Measurements from ENCODE around the gene ACTG1.

Gene ACTG1

DNA sequence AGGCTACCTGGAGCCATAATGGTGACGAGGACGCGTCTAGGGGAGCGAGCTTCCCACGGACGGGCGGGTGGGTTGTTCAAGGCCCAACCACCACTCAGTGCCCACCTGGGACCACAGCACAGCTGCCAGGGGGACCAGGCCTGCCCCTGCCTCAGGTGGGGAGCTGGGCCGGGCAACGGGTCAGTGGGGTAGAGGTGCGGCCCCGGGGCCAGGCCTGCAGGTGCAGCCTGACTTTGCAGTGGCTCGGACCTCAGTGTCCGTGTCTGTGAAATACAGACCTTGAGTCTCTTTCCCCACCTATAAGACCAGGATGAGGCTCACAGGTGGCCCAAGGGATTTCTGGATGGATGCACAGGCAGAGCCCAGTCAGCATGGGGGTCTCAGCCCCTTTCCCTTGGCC is 43.3 kb downstream of the ACTG1 start:
- H3K9me3 ChIP-seq, result no peaks in the 10 kb centered on the region
- peak overlapping the region; percentile 34; the same call in 1 of the 2 replicates for H3K9ac ChIP-seq
- H4K20me1 ChIP-seq, result peaks cover 47% of the 10 kb centered on the region
- peaks cover 39% of the 10 kb centered on the region for H3K36me3 ChIP-seq
- peak overlapping the region; percentile 63 for H3K27ac ChIP-seq
- no peaks in the 10 kb centered on the region for H3K27me3 ChIP-seq
- H3K4me2 ChIP-seq, result peak overlapping the region; percentile 58
- H3K4me1 ChIP-seq, result peaks cover 100% of the 10 kb centered on the region
- no peak overlapping the region for H3K4me3 ChIP-seq
- TF ChIP-seq Cebpa-rat (IDR thresholded peaks at IDR 0.05), result no peak

GRCh38 chr17:81468770-81469121 is 43.9 kb downstream of the ACTG1 start:
- Histone ChIP-seq H3K9me3 (no peaks in the 10 kb centered on the region), H3K36me3 (peaks cover 44% of the 10 kb centered on the region), H3K27ac (peak overlapping the region; percentile 58), H3K4me3 (no peak overlapping the region), H3K27me3 (no peaks in the 10 kb centered on the region), H3K4me1 (peaks cover 100% of the 10 kb centered on the region), H4K20me1 (peaks cover 52% of the 10 kb centered on the region), H3K9ac (0 out of 2 replicates have a peak overlapping the region, but pooled peaks have one; percentile 46), H3K4me2 (peak overlapping the region; percentile 58)
- TF ChIP-seq Cebpa-rat (IDR thresholded peaks at IDR 0.05), result no peak

DNA sequence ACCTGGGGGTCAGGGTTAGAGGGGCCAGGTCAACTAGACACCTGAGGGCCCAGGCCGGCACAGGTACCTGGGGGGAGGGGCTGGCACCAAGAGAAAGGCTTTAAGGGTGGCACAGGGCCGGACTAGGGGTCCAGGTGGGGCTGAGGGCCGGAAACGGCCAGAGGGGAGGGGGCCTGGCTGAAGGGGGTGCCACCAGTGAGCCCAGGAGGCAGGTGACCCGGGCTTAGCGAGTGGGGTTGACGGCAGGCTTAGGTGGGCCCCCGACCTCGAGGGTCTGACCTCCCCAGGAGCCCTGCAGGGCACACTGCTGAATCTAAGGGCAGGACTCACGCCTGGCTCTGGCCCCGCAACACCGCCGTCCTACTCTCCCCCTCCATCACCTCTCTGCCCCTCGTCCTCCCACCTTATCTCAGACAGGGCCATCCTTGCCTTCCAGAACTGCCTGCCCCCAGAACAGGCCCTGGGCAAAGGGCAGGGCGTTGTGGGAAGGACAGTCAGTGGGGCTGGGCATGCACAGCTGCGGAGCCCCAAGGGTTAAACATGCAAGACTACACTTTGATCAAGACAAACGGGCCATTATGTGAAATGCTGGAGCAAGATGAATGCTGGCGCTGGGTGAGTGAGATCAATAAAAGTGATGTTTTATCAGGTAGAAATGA is 44.4 kb downstream of the ACTG1 start:
- Histone ChIP-seq H3K9ac (peak overlapping the region; percentile 46; the same call in 1 of the 2 replicates), H3K36me3 (peaks cover 50% of the 10 kb centered on the region), H3K27ac (peak overlapping the region; percentile 71), H3K4me3 (no peak overlapping the region), H3K9me3 (no peaks in the 10 kb centered on the region), H3K4me2 (peak overlapping the region; percentile 58), H3K27me3 (no peaks in the 10 kb centered on the region), H3K4me1 (peaks cover 100% of the 10 kb centered on the region), H4K20me1 (peaks cover 57% of the 10 kb centered on the region)
- TF ChIP-seq Cebpa-rat (IDR thresholded peaks at IDR 0.05), result no peak

DNA sequence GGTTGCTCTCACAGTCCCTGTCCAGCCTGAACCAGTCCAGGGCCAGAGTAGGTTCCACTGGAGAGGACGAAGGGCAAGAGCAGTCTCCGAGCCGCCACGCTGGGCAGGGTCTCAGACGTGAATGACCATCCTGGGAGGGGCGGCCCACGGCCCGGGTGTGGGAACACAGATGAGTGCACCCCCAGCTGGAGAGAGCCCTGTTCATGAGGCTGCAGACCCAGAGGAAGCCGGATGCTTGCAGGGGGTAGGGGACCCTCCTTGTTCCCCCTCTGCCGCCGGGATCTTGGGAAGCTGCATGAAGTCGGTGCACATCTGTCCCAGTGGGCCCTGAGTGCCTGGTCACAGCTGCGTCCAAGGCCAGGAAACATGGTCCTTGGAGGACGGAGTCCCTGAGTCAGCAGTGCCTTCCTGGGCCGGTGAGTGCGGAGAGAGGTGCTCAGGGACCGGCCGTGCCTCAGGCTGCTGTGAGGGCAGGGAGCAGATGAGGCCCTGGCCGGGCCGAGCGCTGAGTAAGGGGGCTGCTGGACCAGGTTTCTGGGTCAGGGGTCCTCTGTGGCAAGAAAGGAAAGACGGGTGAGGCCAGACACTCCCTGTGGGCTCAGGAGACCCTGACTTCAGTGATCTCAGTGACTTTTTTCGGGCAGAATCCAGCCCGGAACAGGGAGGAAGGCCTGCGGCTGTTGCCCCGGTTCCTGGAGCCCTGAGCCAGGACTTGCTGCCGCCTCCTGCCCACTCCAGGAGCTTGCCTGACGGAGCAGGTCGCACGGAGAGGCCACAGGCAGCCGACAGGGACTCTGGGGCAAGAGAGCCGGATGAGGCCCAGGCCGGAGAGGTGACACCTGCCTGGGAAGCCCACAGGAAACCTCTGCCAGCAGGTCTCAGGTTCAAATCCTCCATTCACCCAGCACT is 45.8 kb downstream of the ACTG1 start:
- Histone ChIP-seq H3K36me3 (peaks cover 64% of the 10 kb centered on the region), H3K9me3 (no peaks in the 10 kb centered on the region), H4K20me1 (peaks cover 71% of the 10 kb centered on the region), H3K4me1 (peaks cover 100% of the 10 kb centered on the region), H3K4me3 (no peak overlapping the region), H3K27ac (peak overlapping the region; percentile 71), H3K9ac (peak overlapping the region; percentile 46), H3K4me2 (peak overlapping the region; percentile 58), H3K27me3 (no peaks in the 10 kb centered on the region)
- TF ChIP-seq Cebpa-rat (IDR thresholded peaks at IDR 0.05), result no peak

- no peak for TF ChIP-seq Cebpa-rat (IDR thresholded peaks at IDR 0.05)
Observed at GRCh38 chr17:81465910-81466309, 46.7 kb downstream of the ACTG1 start.

DNA sequence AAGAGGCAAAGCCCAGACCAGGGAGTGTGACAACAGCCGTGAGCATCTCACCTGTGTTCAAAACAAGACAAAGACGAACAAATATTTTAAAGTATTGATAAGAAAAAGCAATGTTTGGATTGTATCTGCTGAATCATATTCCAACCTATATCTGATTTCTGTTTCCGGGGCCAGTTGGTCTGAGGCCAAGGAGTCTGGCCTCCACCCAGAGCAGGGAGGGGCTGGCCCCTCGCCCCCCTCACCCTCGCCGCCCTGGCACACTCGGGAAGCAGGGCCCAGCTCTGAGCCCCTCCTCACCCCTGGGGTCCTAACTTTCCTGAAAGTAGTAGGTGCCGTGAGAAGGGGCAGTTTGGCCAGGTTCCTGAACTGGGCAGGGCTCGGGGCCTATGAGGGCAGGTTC is 48.0 kb downstream of the ACTG1 start:
- Histone ChIP-seq H4K20me1 (peaks cover 93% of the 10 kb centered on the region), H3K9ac (0 out of 2 replicates have a peak overlapping the region, but pooled peaks have one; percentile 19), H3K4me1 (peaks cover 97% of the 10 kb centered on the region), H3K4me2 (peak overlapping the region; percentile 58), H3K9me3 (no peaks in the 10 kb centered on the region), H3K4me3 (no peak overlapping the region), H3K27ac (peak overlapping the region; percentile 62; the same call in 1 of the 2 replicates), H3K36me3 (peaks cover 86% of the 10 kb centered on the region), H3K27me3 (no peaks in the 10 kb centered on the region)
- TF ChIP-seq Cebpa-rat (IDR thresholded peaks at IDR 0.05), result no peak

More at GRCh38 chr17:81465910-81466309, 46.7 kb downstream of the ACTG1 start:
- Histone ChIP-seq H3K4me3 (no peak overlapping the region), H3K9me3 (no peaks in the 10 kb centered on the region), H3K27ac (no peak overlapping the region), H3K36me3 (peaks cover 73% of the 10 kb centered on the region), H3K27me3 (no peaks in the 10 kb centered on the region), H4K20me1 (peaks cover 80% of the 10 kb centered on the region), H3K9ac (no peak overlapping the region), H3K4me1 (peaks cover 97% of the 10 kb centered on the region), H3K4me2 (peak overlapping the region; percentile 58)

GRCh38 chr17:81463506-81463905 is 49.1 kb downstream of the ACTG1 start:
- H4K20me1 ChIP-seq, result peaks cover 98% of the 10 kb centered on the region
- no peaks in the 10 kb centered on the region for H3K27me3 ChIP-seq
- H3K9ac ChIP-seq, result no peak overlapping the region
- no peak overlapping the region for H3K27ac ChIP-seq
- H3K4me2 ChIP-seq, result peak overlapping the region; percentile 32; the same call in 1 of the 2 replicates
- H3K4me1 ChIP-seq, result peaks cover 97% of the 10 kb centered on the region
- H3K36me3 ChIP-seq, result peaks cover 96% of the 10 kb centered on the region
- H3K4me3 ChIP-seq, result no peak overlapping the region
- H3K9me3 ChIP-seq, result no peaks in the 10 kb centered on the region
- TF ChIP-seq Cebpa-rat (IDR thresholded peaks at IDR 0.05), result no peak

DNA sequence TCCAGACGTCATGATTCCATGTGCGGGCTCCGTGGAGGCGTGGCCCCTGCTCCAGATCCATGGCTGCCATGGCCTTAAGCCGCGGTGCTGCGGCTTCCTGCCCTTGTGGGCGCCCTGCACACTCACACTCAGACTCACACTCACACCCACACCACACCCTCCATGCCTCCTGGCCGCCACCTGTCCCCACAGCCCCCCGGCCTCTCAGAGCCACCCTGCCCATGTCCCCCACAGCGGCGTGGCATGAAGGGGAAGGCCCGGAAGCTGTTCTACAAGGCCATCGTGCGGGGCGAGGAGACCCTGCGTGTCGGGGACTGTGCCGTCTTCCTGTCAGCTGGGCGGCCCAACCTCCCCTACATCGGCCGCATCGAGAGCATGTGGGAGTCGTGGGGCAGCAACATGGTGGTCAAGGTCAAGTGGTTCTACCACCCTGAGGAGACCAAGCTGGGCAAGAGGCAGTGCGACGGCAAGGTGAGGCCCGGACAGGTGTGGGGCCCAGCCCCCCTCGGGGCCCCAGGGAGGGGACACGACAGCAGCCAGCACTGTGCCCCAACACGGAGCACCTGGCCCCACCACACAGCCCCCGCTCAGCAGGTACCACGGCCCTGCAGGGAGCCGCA is 50.0 kb downstream of the ACTG1 start:
- no peaks in the 10 kb centered on the region for H3K27me3 ChIP-seq
- H3K4me3 ChIP-seq, result no peak overlapping the region
- H3K27ac ChIP-seq, result no peak overlapping the region
- peak overlapping the region; percentile 14; the same call in 1 of the 2 replicates for H3K4me2 ChIP-seq
- H3K4me1 ChIP-seq, result peaks cover 95% of the 10 kb centered on the region
- H3K36me3 ChIP-seq, result peaks cover 96% of the 10 kb centered on the region
- H3K9me3 ChIP-seq, result no peaks in the 10 kb centered on the region
- peaks cover 96% of the 10 kb centered on the region for H4K20me1 ChIP-seq
- TF ChIP-seq Cebpa-rat (IDR thresholded peaks at IDR 0.05), result no peak
- no peak overlapping the region for H3K9ac ChIP-seq

GRCh38 chr17:81461607-81462500 is 50.7 kb downstream of the ACTG1 start:
- H3K27ac ChIP-seq, result no peak overlapping the region
- no peak overlapping the region for H3K9ac ChIP-seq
- 0 out of 2 replicates have a peak overlapping the region, but pooled peaks have one; percentile 14 for H3K4me2 ChIP-seq
- peaks cover 94% of the 10 kb centered on the region for H3K36me3 ChIP-seq
- H3K4me3 ChIP-seq, result no peak overlapping the region
- peaks cover 88% of the 10 kb centered on the region for H4K20me1 ChIP-seq
- peaks cover 93% of the 10 kb centered on the region for H3K4me1 ChIP-seq
- no peaks in the 10 kb centered on the region for H3K27me3 ChIP-seq
- H3K9me3 ChIP-seq, result no peaks in the 10 kb centered on the region
- no peak for TF ChIP-seq Cebpa-rat (IDR thresholded peaks at IDR 0.05)

Data from BLaER1 (cell line).